Right lobe of liver (tissue), 6 donors: ENCODE data around the gene DUSP7. TPM values are rescaled to one million over a fixed set of nuclear protein-coding genes. Genes with fewer than 3 reads are reported as not detected.

Experiments used
- ATAC-seq, 4 donors: fragments of 200-7000 bp; cut with Tn5 transposase; one replicate each; pipeline ENCODE4 v1.9.1; 2020; ENCODE audit warnings: mild to moderate bottlenecking in 4 of 4, moderate library complexity in 4 of 4
- DNase-seq, 3 donors: peaks; one replicate each; pipeline ENCODE4 v3.0.0-alpha.2; 2020
- H3K27ac ChIP-seq, 3 donors: fragments of 200-600 bp; one replicate each; pipeline ENCODE4 v1.8.0; 2022
- H3K27me3 ChIP-seq, 2 donors: fragments of 200-600 bp; one replicate each; pipeline ENCODE4 v1.8.0; 2022
- H3K36me3 ChIP-seq, 4 donors: fragments of 200-600 bp; sonication (generic) in 1 of 4; one replicate each; pipeline versions ENCODE4 v1.5.1 to v1.8.0; 2017 to 2022; ENCODE audit warnings: control low read depth in 1 of 4
- H3K4me1 ChIP-seq, 4 donors: fragments of 200-600 bp; sonication (generic) in 1 of 4; one replicate each; pipeline versions ENCODE4 v1.5.1 to v1.8.0; 2017 to 2022; ENCODE audit warnings: control low read depth in 1 of 4
- H3K4me3 ChIP-seq, 3 donors: fragments of 200-600 bp; one replicate each; pipeline ENCODE4 v1.8.0; 2022
- H3K9me3 ChIP-seq, 4 donors: fragments of 200-600 bp; sonication (generic) in 1 of 4; one replicate each; pipeline versions ENCODE4 v1.5.1 to v1.8.0; 2017 to 2022; ENCODE audit warnings: control low read depth in 1 of 4
- CTCF ChIP-seq, 4 donors: fragments of 200-600 bp in 3 of 4; fragments of 450-650 bp in 1 of 4; IDR thresholded peaks; one replicate each; pipeline versions ENCODE4 v1.5.1 to v1.8.0; 2016 to 2022; ENCODE audit warnings: antibody characterized with exemption in 4 of 4, mild to moderate bottlenecking in 2 of 4
- POLR2A ChIP-seq: fragments of 450-650 bp; IDR thresholded peaks from one replicate; pipeline ENCODE4 v1.6.1; 2017; ENCODE audit warnings: antibody characterized with exemption, mild to moderate bottlenecking
- WGBS: methylation state at CpG from one replicate; pipeline ENCODE4 v1.1.6; 2018; ENCODE audit warnings: low coverage, low lambda C conversion rate; ENCODE audit not compliant: insufficient coverage; ENCODE audit errors: missing lambda C conversion rate; 5-methylcytosine and 5-hydroxymethylcytosine counted together
- intact Hi-C, 2 donors: fragments of 100-400 bp; cut with DNase I; formaldehyde crosslinking; loops; one replicate each; pipeline versions ENCODE4 v1.11.2 to v1.14.1; 2022
- total RNA-seq, 6 experiments: library from RNA; depleted of rRNA in 2 of 6; stranded (reverse); fragments of >200 nt in 2 of 6; fragmentation: NEBNext Ultra II Directional in 3 of 6; extraction: Animal tissue kit (Norgen Biotek cat#: 25700) in 3 of 6; gene quantifications; one replicate each; pipeline versions ENCODE4 v1.1.0 to v1.2.4, GENCODE V29; 2016 to 2023
- donor health status: DM: no; HTN: yes; CAD: no.
- donor health status: DM: no; HTN: no; CAD: no.
- donor health status: DM: no; HTN: no; CAD: no.
- donor health status: DM: no; HTN: yes; CAD: no.
- donor health status: DM: no; HTN: yes; CAD: no.

Gene DUSP7
- total RNA-seq, 6 experiments from 2014 or later = 3.0 to 4.2 (median 3.5) TPM

- Histone ChIP-seq H3K4me1 (no peaks in the 10 kb centered on the region), H3K27me3 (no peaks in the 10 kb centered on the region), H3K9me3 (no peaks in the 10 kb centered on the region), H3K4me3 (no peak overlapping the region), H3K27ac (no peak overlapping the region), H3K36me3 (no peaks in the 10 kb centered on the region)
- ATAC-seq = peak in 2 of 4 donors; percentile 14 to 23
- 40% methylated on average over 1 of the region's 8 CpGs for WGBS
- DNase-seq = no peak
- TF ChIP-seq POLR2A = no peak
- peak in 1 of 4 donors; percentile 5 for TF ChIP-seq CTCF (IDR thresholded peaks at IDR 0.05)
- intact Hi-C loops = no loop called here
These were observed 41.8 kb downstream of the DUSP7 start for GRCh38 chr3:52014613-52015012.

- WGBS = 78% methylated on average over 4 of the region's 6 CpGs
- Histone ChIP-seq H3K36me3 (no peaks in the 10 kb centered on the region), H3K4me3 (no peak overlapping the region), H3K27me3 (no peaks in the 10 kb centered on the region), H3K9me3 (no peaks in the 10 kb centered on the region), H3K27ac (no peak overlapping the region), H3K4me1 (no peaks in the 10 kb centered on the region)
- no peak for TF ChIP-seq POLR2A
- TF ChIP-seq CTCF (IDR thresholded peaks at IDR 0.05) = no peak
- DNase-seq (no peak), ATAC-seq (no peak)
- intact Hi-C loops = no loop called here
These were observed 42.4 kb downstream of the DUSP7 start for GRCh38 chr3:52013802-52014598.

- Histone ChIP-seq H3K4me3 (no peak overlapping the region), H3K9me3 (no peaks in the 10 kb centered on the region), H3K27ac (no peak overlapping the region), H3K27me3 (no peaks in the 10 kb centered on the region), H3K36me3 (no peaks in the 10 kb centered on the region), H3K4me1 (no peaks in the 10 kb centered on the region)
- DNase-seq = no peak
- intact Hi-C loops = no loop called here
- TF ChIP-seq CTCF (IDR thresholded peaks at IDR 0.05) = no peak
- no peak for TF ChIP-seq POLR2A
- WGBS = 80% methylated on average over 2 of the region's 7 CpGs
- peak in 1 of 4 donors; percentile 23 for ATAC-seq
These were observed 43.7 kb downstream of the DUSP7 start for GRCh38 chr3:52012699-52013098.

DNA sequence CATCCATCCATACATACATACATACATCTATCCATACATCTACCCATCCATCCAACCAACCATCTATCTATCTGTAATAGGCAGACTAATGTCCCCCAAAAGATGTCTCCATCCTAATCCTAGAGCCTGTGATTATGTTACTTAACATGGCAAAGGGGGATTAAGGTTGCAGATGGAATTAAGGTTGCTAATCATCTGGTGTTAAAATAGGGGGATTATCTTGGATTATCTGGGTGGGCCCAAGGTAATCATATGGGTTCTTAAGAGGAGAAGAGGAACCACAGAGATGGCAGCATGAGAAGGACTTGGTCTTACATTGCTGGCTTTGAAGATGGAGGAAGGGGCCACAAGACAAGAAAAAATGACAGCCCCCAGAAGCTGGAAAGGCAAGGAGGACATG, 45.9 kb downstream of the DUSP7 start:
- Histone ChIP-seq H3K27ac (no peak overlapping the region), H3K27me3 (no peaks in the 10 kb centered on the region), H3K4me3 (no peak overlapping the region), H3K4me1 (peaks cover 0 to 5% (median 0%) of the 10 kb centered on the region in 4 donors), H3K9me3 (no peaks in the 10 kb centered on the region), H3K36me3 (no peaks in the 10 kb centered on the region)
- intact Hi-C loops = no loop called here
- DNase-seq = no peak
- TF ChIP-seq CTCF (IDR thresholded peaks at IDR 0.05) (no peak), POLR2A (no peak)
- ATAC-seq = no peak
